Measurements from ENCODE around the gene MAFG.

The MAFG gene

GRCh38 chr17:81944858-81945257 is 17.3 kb upstream of the MAFG start:
- no peak for TF ChIP-seq CTCF (IDR thresholded peaks at IDR 0.05)

GRCh38 chr17:81942167-81942553 is 14.6 kb upstream of the MAFG start:
- TF ChIP-seq CTCF (IDR thresholded peaks at IDR 0.05): no peak

- no peak for TF ChIP-seq CTCF (IDR thresholded peaks at IDR 0.05)
These were observed 14.1 kb upstream of the MAFG start for GRCh38 chr17:81941484-81942166.

GRCh38 chr17:81940538-81941483 is 13.3 kb upstream of the MAFG start:
- TF ChIP-seq CTCF (IDR thresholded peaks at IDR 0.05): no peak

GRCh38 chr17:81939881-81940385 is 12.4 kb upstream of the MAFG start:
- no peak for TF ChIP-seq CTCF (IDR thresholded peaks at IDR 0.05)

GRCh38 chr17:81939218-81939617 is 11.7 kb upstream of the MAFG start:
- no peak for TF ChIP-seq CTCF (IDR thresholded peaks at IDR 0.05)

GRCh38 chr17:81935709-81936084 is 8.2 kb upstream of the MAFG start:
- no peak for TF ChIP-seq CTCF (IDR thresholded peaks at IDR 0.05)

Measured in LNCAP (cell line).